Neural cell (in vitro differentiated cells): ENCODE measurements around the gene EFCAB8. TPM values are rescaled to one million over a fixed set of nuclear protein-coding genes. Genes with fewer than 3 reads are reported as not detected.

Experiments
- H2AFZ ChIP-seq: fragments of 200-600, 300-800 bp; sonication (generic), shearing (Covaris generic); 2 replicates; pipeline ENCODE4 v1.6.0; 2014; ENCODE audit warnings: low read depth, mild to moderate bottlenecking, antibody characterized with exemption, low read length, moderate library complexity
- H3F3A ChIP-seq: fragments of 200-600 bp; shearing (Covaris generic); 2 replicates; pipeline ENCODE4 v1.6.1; 2016; ENCODE audit warnings: mild to moderate bottlenecking, moderate library complexity, mixed read lengths, antibody characterized with exemption, low read length; ENCODE audit not compliant: insufficient read depth, poor library complexity, severe bottlenecking
- H3K27ac ChIP-seq: fragments of 200-600, 300-800 bp; sonication (generic), shearing (Covaris generic); 2 replicates; pipeline ENCODE4 v1.5.1; 2014; ENCODE audit warnings: mild to moderate bottlenecking, low read length, moderate library complexity
- H3K27me3 ChIP-seq: fragments of 300-800, 200-600 bp; sonication (generic), shearing (Covaris generic); 2 replicates; pipeline ENCODE4 v1.6.0; 2014; ENCODE audit warnings: mild to moderate bottlenecking, low read depth, low read length, moderate library complexity; ENCODE audit not compliant: insufficient read depth
- H3K36me3 ChIP-seq: fragments of 300-800, 200-600 bp; sonication (generic), shearing (Covaris generic); 2 replicates; pipeline ENCODE4 v1.5.1; 2014; ENCODE audit warnings: mild to moderate bottlenecking, antibody characterized with exemption, low read length, moderate library complexity; ENCODE audit not compliant: insufficient read depth
- H3K4me2 ChIP-seq: fragments of 300-800, 200-600 bp; sonication (generic), shearing (Covaris generic); 2 replicates; pipeline ENCODE4 v1.6.0; 2014; ENCODE audit warnings: mild to moderate bottlenecking, low read length
- H3K4me3 ChIP-seq: fragments of 300-800, 200-600 bp; sonication (generic), shearing (Covaris generic); 2 replicates; pipeline ENCODE4 v1.5.1; 2014; ENCODE audit warnings: mild to moderate bottlenecking, low read length, moderate library complexity
- H3K79me2 ChIP-seq: fragments of 200-600 bp; shearing (Covaris generic); replicated peaks from 2 replicates; pipeline ENCODE4 v1.6.0; 2014; ENCODE audit warnings: mild to moderate bottlenecking, low read length, moderate library complexity; ENCODE audit not compliant: insufficient read depth
- H3K9ac ChIP-seq: fragments of 300-800, 200-600 bp; sonication (generic), shearing (Covaris generic); 2 replicates; pipeline ENCODE4 v1.6.1; 2016; ENCODE audit warnings: mild to moderate bottlenecking, low read length, mixed read lengths
- H3K9me2 ChIP-seq: fragments of 200-600 bp; shearing (Covaris generic); 2 replicates; pipeline ENCODE4 v1.6.1; 2016; ENCODE audit warnings: mild to moderate bottlenecking, low read length, mixed read lengths; ENCODE audit not compliant: insufficient read depth
- H3K9me3 ChIP-seq: fragments of 200-600, 300-800 bp; sonication (generic), shearing (Covaris generic); 2 replicates; pipeline ENCODE4 v1.6.1; 2016; ENCODE audit warnings: mild to moderate bottlenecking, mixed run types, low read length, moderate library complexity, mixed read lengths
- H4K20me1 ChIP-seq: fragments of 200-600 bp; shearing (Covaris generic); 2 replicates; pipeline ENCODE4 v1.6.1; 2016; ENCODE audit warnings: mild to moderate bottlenecking, mixed run types; ENCODE audit not compliant: insufficient read depth
- CTCF ChIP-seq: fragments of 450-650 bp; IDR thresholded peaks from 2 replicates; pipeline ENCODE4 v1.5.1; 2014; ENCODE audit warnings: antibody characterized with exemption, mild to moderate bottlenecking, moderate library complexity; ENCODE audit not compliant: poor library complexity, severe bottlenecking
- EP300 ChIP-seq: fragments of 450-650 bp; conservative IDR thresholded peaks from 2 replicates; pipeline ENCODE4 v1.6.1; 2014; ENCODE audit warnings: antibody characterized with exemption, mild to moderate bottlenecking, moderate library complexity; ENCODE audit not compliant: poor library complexity, severe bottlenecking
- EZH2 ChIP-seq: fragments of 200-600, 300-800 bp; shearing (Covaris generic), sonication (generic); IDR thresholded peaks from 2 replicates; pipeline ENCODE4 v1.6.1; 2014; ENCODE audit warnings: antibody characterized with exemption, low read length, borderline replicate concordance, mild to moderate bottlenecking; ENCODE audit not compliant: insufficient read depth, poor library complexity, severe bottlenecking
- MXI1 ChIP-seq: fragments of 450-650 bp; conservative IDR thresholded peaks from 2 replicates; pipeline ENCODE4 v1.6.1; 2014; ENCODE audit warnings: antibody characterized with exemption, mild to moderate bottlenecking; ENCODE audit not compliant: poor library complexity, severe bottlenecking
- POLR2AphosphoS5 ChIP-seq: IDR thresholded peaks from 2 replicates; pipeline ENCODE4 v1.6.1; 2012
- RAD21 ChIP-seq: fragments of 450-650 bp; conservative IDR thresholded peaks from 2 replicates; pipeline ENCODE4 v1.6.1; 2014; ENCODE audit warnings: antibody characterized with exemption, mild to moderate bottlenecking, moderate library complexity
- SMC3 ChIP-seq: fragments of 450-650 bp; conservative IDR thresholded peaks from 2 replicates; pipeline ENCODE4 v1.6.1; 2014; ENCODE audit warnings: antibody characterized with exemption, mild to moderate bottlenecking, moderate library complexity; ENCODE audit not compliant: poor library complexity
- TAF1 ChIP-seq: IDR thresholded peaks from 2 replicates; pipeline ENCODE4 v1.6.1; 2012; ENCODE audit warnings: low read depth
- polyA plus RNA-seq: library from polyadenylated mRNA; depleted of rRNA; stranded (reverse); fragments of >200 nt; gene quantifications from 2 replicates; pipeline ENCODE4 v1.2.3, GENCODE V29; 2014
- TF ChIP-seq, protein P1 (sequence below): IDR thresholded peaks from 2 replicates; pipeline ENCODE4 v1.6.1; 2012; ENCODE audit warnings: borderline replicate concordance

Gene EFCAB8
- polyA plus RNA-seq, 1 donor from 2014 or later = not detected

- Histone ChIP-seq H3K79me2 (no peaks in the 10 kb centered on the region), H3K27me3 (no peaks in the 10 kb centered on the region), H3K4me3 (no peak overlapping the region), H2AFZ (no peak overlapping the region), H3F3A (no peaks in the 10 kb centered on the region), H3K9ac (no peak overlapping the region), H3K9me2 (no peaks in the 10 kb centered on the region), H3K36me3 (no peaks in the 10 kb centered on the region), H4K20me1 (no peaks in the 10 kb centered on the region), H3K27ac (no peak overlapping the region), H3K9me3 (no peaks in the 10 kb centered on the region), H3K4me2 (no peak overlapping the region)
- no peak for TF ChIP-seq EZH2
- TF ChIP-seq, protein P1, sequence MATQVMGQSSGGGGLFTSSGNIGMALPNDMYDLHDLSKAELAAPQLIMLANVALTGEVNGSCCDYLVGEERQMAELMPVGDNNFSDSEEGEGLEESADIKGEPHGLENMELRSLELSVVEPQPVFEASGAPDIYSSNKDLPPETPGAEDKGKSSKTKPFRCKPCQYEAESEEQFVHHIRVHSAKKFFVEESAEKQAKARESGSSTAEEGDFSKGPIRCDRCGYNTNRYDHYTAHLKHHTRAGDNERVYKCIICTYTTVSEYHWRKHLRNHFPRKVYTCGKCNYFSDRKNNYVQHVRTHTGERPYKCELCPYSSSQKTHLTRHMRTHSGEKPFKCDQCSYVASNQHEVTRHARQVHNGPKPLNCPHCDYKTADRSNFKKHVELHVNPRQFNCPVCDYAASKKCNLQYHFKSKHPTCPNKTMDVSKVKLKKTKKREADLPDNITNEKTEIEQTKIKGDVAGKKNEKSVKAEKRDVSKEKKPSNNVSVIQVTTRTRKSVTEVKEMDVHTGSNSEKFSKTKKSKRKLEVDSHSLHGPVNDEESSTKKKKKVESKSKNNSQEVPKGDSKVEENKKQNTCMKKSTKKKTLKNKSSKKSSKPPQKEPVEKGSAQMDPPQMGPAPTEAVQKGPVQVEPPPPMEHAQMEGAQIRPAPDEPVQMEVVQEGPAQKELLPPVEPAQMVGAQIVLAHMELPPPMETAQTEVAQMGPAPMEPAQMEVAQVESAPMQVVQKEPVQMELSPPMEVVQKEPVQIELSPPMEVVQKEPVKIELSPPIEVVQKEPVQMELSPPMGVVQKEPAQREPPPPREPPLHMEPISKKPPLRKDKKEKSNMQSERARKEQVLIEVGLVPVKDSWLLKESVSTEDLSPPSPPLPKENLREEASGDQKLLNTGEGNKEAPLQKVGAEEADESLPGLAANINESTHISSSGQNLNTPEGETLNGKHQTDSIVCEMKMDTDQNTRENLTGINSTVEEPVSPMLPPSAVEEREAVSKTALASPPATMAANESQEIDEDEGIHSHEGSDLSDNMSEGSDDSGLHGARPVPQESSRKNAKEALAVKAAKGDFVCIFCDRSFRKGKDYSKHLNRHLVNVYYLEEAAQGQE = no peak
- no peak for TF ChIP-seq RAD21
- no peak for TF ChIP-seq TAF1
- TF ChIP-seq MXI1 = no peak
- TF ChIP-seq EP300 = no peak
- TF ChIP-seq SMC3 = no peak
- no peak for TF ChIP-seq CTCF
- TF ChIP-seq POLR2AphosphoS5 = no peak
Measured at GRCh38 chr20:32909451-32909850, 50.7 kb downstream of the EFCAB8 start.

- Histone ChIP-seq H3K9ac (no peak overlapping the region), H3K36me3 (no peaks in the 10 kb centered on the region), H4K20me1 (no peaks in the 10 kb centered on the region), H3K79me2 (no peaks in the 10 kb centered on the region), H2AFZ (no peak overlapping the region), H3K9me3 (no peaks in the 10 kb centered on the region), H3K27ac (no peak overlapping the region), H3F3A (no peaks in the 10 kb centered on the region), H3K9me2 (no peaks in the 10 kb centered on the region), H3K27me3 (no peaks in the 10 kb centered on the region), H3K4me2 (no peak overlapping the region), H3K4me3 (no peak overlapping the region)
- TF ChIP-seq RAD21 = no peak
- no peak for TF ChIP-seq POLR2AphosphoS5
- TF ChIP-seq, protein P1 = no peak
- no peak for TF ChIP-seq EZH2
- no peak for TF ChIP-seq SMC3
- TF ChIP-seq CTCF = no peak
Measured at GRCh38 chr20:32909896-32910571, 51.3 kb downstream of the EFCAB8 start.
